ENCODE measurements around the gene UQCR10. TPM values are rescaled to one million over a fixed set of nuclear protein-coding genes. Genes with fewer than 3 reads are reported as not detected.
A peak's percentile ranks its signal among the peaks of the same experiment; 100 is the strongest.

Gene UQCR10
- total RNA-seq, 1 donor from 2014 or later, result 86.3 TPM

- Histone ChIP-seq H3K27ac (peak overlapping the region; percentile 91), H3K9me3 (no peaks in the 10 kb centered on the region), H3K36me3 (peaks cover 22% of the 10 kb centered on the region), H3K4me3 (peak overlapping the region; percentile 100), H3K27me3 (no peaks in the 10 kb centered on the region), H3K4me1 (peaks cover 24% of the 10 kb centered on the region)
- ATAC-seq (no peak), DNase-seq (no peak)
- no peak for TF ChIP-seq CTCF (IDR thresholded peaks at IDR 0.05)
- intact Hi-C loops (cut with DNase I), result no loop called here
These were observed 1.0 kb downstream of the UQCR10 start for GRCh38 chr22:29768052-29768693.

- H3K4me1 ChIP-seq, result peaks cover 24% of the 10 kb centered on the region
- no peak overlapping the region for H3K27ac ChIP-seq
- H3K27me3 ChIP-seq, result no peaks in the 10 kb centered on the region
- H3K36me3 ChIP-seq, result peaks cover 22% of the 10 kb centered on the region
- intact Hi-C loops (cut with DNase I), result no loop called here
- no peaks in the 10 kb centered on the region for H3K9me3 ChIP-seq
- no peak for ATAC-seq
- no peak for DNase-seq
- no peak for TF ChIP-seq CTCF (IDR thresholded peaks at IDR 0.05)
- H3K4me3 ChIP-seq, result no peak overlapping the region
These were observed 2.7 kb downstream of the UQCR10 start for GRCh38 chr22:29769723-29770321.

- Histone ChIP-seq H3K4me3 (no peak overlapping the region), H3K27ac (no peak overlapping the region), H3K9me3 (no peaks in the 10 kb centered on the region), H3K27me3 (no peaks in the 10 kb centered on the region), H3K4me1 (peaks cover 17% of the 10 kb centered on the region), H3K36me3 (peaks cover 22% of the 10 kb centered on the region)
- intact Hi-C loops (cut with DNase I), result no loop called here
- ATAC-seq, result peak; percentile 60
- peak; percentile 37 for TF ChIP-seq CTCF (IDR thresholded peaks at IDR 0.05)
- no peak for DNase-seq
These were observed 5.0 kb downstream of the UQCR10 start for GRCh38 chr22:29772170-29772641.

- ATAC-seq, result no peak
- no peaks in the 10 kb centered on the region for H3K9me3 ChIP-seq
- peaks cover 12% of the 10 kb centered on the region for H3K4me1 ChIP-seq
- TF ChIP-seq CTCF (IDR thresholded peaks at IDR 0.05), result no peak
- peaks cover 22% of the 10 kb centered on the region for H3K36me3 ChIP-seq
- H3K27ac ChIP-seq, result no peak overlapping the region
- no peak for DNase-seq
- intact Hi-C loops (cut with DNase I), result no loop called here
- no peaks in the 10 kb centered on the region for H3K27me3 ChIP-seq
- no peak overlapping the region for H3K4me3 ChIP-seq
These were observed 6.1 kb downstream of the UQCR10 start for GRCh38 chr22:29773233-29773632.

GRCh38 chr22:29780220-29780619 lies 13.1 kb downstream of the UQCR10 start:
- Histone ChIP-seq H3K27me3 (no peaks in the 10 kb centered on the region), H3K27ac (no peak overlapping the region), H3K9me3 (no peaks in the 10 kb centered on the region), H3K36me3 (no peaks in the 10 kb centered on the region), H3K4me3 (no peak overlapping the region), H3K4me1 (peaks cover 25% of the 10 kb centered on the region)
- intact Hi-C loops (cut with DNase I), result no loop called here
- DNase-seq (no peak), ATAC-seq (no peak)
- no peak for TF ChIP-seq CTCF (IDR thresholded peaks at IDR 0.05)
